ENCODE measurements around the gene CLIC4.

CLIC4 gene

GRCh38 chr1:24853649-24854048 is 108.4 kb downstream of the CLIC4 start:
- intact Hi-C loops (cut with DNase I; ENCODE audit: low total_unique reads): loop anchor here (5.0 to 10.0 kb wide), 3 partner anchors 91 to 354 kb away; no protein-coding TSS in a partner anchor
- Histone ChIP-seq H3K27me3 (no peaks in the 10 kb centered on the region), H3K4me1 (peaks cover 0 to 9% (median 6%) of the 10 kb centered on the region in 4 donors), H3K4me3 (no peak overlapping the region), H3K36me3 (no peaks in the 10 kb centered on the region), H3K27ac (no peak overlapping the region), H3K9me3 (no peaks in the 10 kb centered on the region)
- DNase-seq: no peak
- no peak for TF ChIP-seq CTCF (IDR thresholded peaks at IDR 0.05)

- intact Hi-C loops (cut with DNase I; ENCODE audit: low total_unique reads): loop anchor here (10.0 kb wide), 2 partner anchors 89 to 179 kb away; no protein-coding TSS in a partner anchor
- Histone ChIP-seq H3K4me1 (no peaks in the 10 kb centered on the region), H3K4me3 (no peak overlapping the region), H3K9me3 (no peaks in the 10 kb centered on the region), H3K36me3 (no peaks in the 10 kb centered on the region), H3K27ac (no peak overlapping the region), H3K27me3 (peaks cover 0 to 2% of the 10 kb centered on the region in 2 donors)
- no peak for DNase-seq
- no peak for TF ChIP-seq CTCF (IDR thresholded peaks at IDR 0.05)
Observed at GRCh38 chr1:24855474-24855873, 110.2 kb downstream of the CLIC4 start.

- DNase-seq: peak in 1 of 2 donors; percentile 48
- H3K27me3 ChIP-seq: peaks cover 0 to 12% of the 10 kb centered on the region in 2 donors
- intact Hi-C loops (cut with DNase I; ENCODE audit: low total_unique reads): loop anchor here (10.0 kb wide), 2 partner anchors 88 to 178 kb away; no protein-coding TSS in a partner anchor
Observed at GRCh38 chr1:24856787-24857506, 111.7 kb downstream of the CLIC4 start.

DNA sequence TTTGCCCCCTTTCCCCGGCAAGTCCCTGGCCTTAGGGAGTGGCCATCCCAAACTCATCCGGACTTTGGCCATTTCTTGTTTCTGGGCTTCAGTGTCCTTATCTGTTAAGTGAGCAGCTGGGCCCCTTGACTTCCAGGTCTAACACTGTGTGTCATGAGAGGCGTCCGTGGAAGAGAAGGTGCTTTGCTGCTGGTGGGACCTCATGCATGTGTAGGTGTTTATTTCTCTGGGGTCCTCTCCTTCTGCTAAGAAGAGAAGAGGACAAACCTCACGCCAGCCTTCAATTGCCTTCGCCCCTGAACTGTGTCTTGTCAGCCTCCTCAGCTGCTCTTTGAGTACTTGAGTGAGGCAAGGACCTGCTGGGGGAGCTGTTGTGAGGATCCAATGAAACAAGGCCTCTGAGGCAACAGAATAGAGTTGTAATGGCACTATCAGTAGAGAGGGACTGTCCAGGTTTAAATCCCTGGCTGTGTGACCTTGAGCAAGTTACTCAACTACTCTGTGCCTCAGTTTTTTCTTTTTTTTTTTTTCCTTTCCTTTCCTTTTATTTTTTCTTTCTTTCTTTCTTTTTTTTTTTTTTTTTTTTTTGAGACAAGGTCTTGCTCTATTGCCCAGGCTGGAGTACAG is 112.4 kb downstream of the CLIC4 start:
- TF ChIP-seq CTCF (IDR thresholded peaks at IDR 0.05): no peak
- intact Hi-C loops (cut with DNase I; ENCODE audit: low total_unique reads): loop anchor here (10.0 kb wide), 2 partner anchors 87 to 177 kb away; no protein-coding TSS in a partner anchor
- Histone ChIP-seq H3K27ac (no peak overlapping the region), H3K4me1 (no peaks in the 10 kb centered on the region), H3K27me3 (peaks cover 0 to 19% of the 10 kb centered on the region in 2 donors), H3K4me3 (no peak overlapping the region), H3K9me3 (no peaks in the 10 kb centered on the region), H3K36me3 (no peaks in the 10 kb centered on the region)
- DNase-seq: no peak

More at GRCh38 chr1:24856787-24857506, 111.7 kb downstream of the CLIC4 start:
- H3K36me3 ChIP-seq: no peaks in the 10 kb centered on the region
- no peaks in the 10 kb centered on the region for H3K9me3 ChIP-seq
- H3K4me3 ChIP-seq: no peak overlapping the region
- no peak overlapping the region for H3K27ac ChIP-seq
- H3K4me1 ChIP-seq: no peaks in the 10 kb centered on the region
- no peak for TF ChIP-seq CTCF (IDR thresholded peaks at IDR 0.05)

GRCh38 chr1:24858277-24858676 is 113.0 kb downstream of the CLIC4 start:
- no peak overlapping the region for H3K4me3 ChIP-seq
- H3K9me3 ChIP-seq: no peaks in the 10 kb centered on the region
- peaks cover 0 to 26% of the 10 kb centered on the region in 2 donors for H3K27me3 ChIP-seq
- H3K36me3 ChIP-seq: no peaks in the 10 kb centered on the region
- no peak for TF ChIP-seq CTCF (IDR thresholded peaks at IDR 0.05)
- no peak overlapping the region for H3K27ac ChIP-seq
- intact Hi-C loops (cut with DNase I; ENCODE audit: low total_unique reads): loop anchor here (10.0 kb wide), 2 partner anchors 87 to 177 kb away; no protein-coding TSS in a partner anchor
- H3K4me1 ChIP-seq: no peaks in the 10 kb centered on the region
- peak in 1 of 2 donors; percentile 9 for DNase-seq

Data from tibial artery (tissue), 4 donors.